Bronchial epithelial cell (primary cell): ENCODE data around the gene WDR1. TPM values are rescaled to one million over a fixed set of nuclear protein-coding genes. Genes with fewer than 3 reads are reported as not detected.

Source experiments
- DNase-seq: peaks from one replicate; pipeline ENCODE4 v3.0.0-alpha.2; 2010; ENCODE audit warnings: low read depth
- FAIRE-seq: peaks from 2 replicates; lab custom pipeline; 2011; peaks lifted over from hg19 to GRCh38; lab: Jason Lieb, UNC
- H3K27me3 ChIP-seq: 2 replicates; pipeline ENCODE4 v1.5.1; 2011; ENCODE audit warnings: low read length; ENCODE audit not compliant: control insufficient read depth, insufficient read depth
- H3K36me3 ChIP-seq: 2 replicates; pipeline ENCODE4 v1.5.1; 2011; ENCODE audit warnings: low read length; ENCODE audit not compliant: control insufficient read depth, insufficient read depth
- H3K4me3 ChIP-seq: 2 replicates; pipeline ENCODE4 v1.5.1; 2011; ENCODE audit warnings: mild to moderate bottlenecking, low read depth, low read length, control low read depth
- total RNA-seq: library from RNA; depleted of rRNA; stranded (reverse); fragments of >200 nt; gene quantifications from 2 replicates; pipeline ENCODE4 v1.2.1, GENCODE V29; 2014
- TF ChIP-seq, protein P1 (sequence below): IDR thresholded peaks from 2 replicates; pipeline ENCODE4 v1.5.1; 2011; ENCODE audit warnings: mild to moderate bottlenecking, moderate library complexity, low read length, control low read depth, inconsistent platforms; ENCODE audit not compliant: insufficient read depth, severe bottlenecking

The WDR1 gene
- total RNA-seq, 1 donor from 2014 or later, result 290 TPM

DNA sequence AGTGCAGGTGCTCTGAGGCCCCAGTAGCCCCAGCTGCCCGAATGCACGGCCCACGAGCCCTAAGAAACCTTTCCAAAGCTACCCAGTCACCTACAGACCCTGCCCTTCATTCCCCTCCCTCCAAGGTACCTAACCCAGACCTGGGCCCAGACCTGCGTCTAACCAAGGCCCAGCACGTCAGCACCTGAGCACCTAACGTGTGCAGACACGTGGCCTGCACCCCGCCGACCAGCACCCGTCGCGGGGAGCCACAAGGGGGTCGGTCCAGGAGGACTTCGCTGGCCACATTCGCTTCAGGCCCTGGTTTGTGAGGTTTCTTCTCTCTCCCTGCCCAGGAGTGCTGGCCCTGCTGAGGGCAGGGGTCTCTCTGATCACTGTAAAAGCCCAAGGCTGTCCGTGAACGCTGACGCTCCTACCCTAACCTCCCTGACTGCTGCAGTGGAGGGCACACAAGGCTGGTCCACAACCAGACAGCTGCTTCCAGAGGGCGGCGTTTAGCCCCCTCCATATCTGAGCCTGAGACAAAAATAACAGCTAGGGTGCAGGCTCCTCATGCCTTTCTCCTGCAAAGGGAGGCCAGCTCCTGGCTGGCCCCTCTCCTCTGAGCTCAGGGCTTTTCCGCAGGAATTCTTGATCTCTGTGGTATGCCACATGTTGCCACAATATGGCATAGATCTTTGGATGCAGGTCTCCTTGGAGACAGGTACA is 31.8 kb downstream of the WDR1 start:
- FAIRE-seq (no peak), DNase-seq (no peak)
- Histone ChIP-seq H3K4me3 (no peak overlapping the region), H3K27me3 (no peaks in the 10 kb centered on the region), H3K36me3 (peaks cover 79% of the 10 kb centered on the region)
- TF ChIP-seq, protein P1, sequence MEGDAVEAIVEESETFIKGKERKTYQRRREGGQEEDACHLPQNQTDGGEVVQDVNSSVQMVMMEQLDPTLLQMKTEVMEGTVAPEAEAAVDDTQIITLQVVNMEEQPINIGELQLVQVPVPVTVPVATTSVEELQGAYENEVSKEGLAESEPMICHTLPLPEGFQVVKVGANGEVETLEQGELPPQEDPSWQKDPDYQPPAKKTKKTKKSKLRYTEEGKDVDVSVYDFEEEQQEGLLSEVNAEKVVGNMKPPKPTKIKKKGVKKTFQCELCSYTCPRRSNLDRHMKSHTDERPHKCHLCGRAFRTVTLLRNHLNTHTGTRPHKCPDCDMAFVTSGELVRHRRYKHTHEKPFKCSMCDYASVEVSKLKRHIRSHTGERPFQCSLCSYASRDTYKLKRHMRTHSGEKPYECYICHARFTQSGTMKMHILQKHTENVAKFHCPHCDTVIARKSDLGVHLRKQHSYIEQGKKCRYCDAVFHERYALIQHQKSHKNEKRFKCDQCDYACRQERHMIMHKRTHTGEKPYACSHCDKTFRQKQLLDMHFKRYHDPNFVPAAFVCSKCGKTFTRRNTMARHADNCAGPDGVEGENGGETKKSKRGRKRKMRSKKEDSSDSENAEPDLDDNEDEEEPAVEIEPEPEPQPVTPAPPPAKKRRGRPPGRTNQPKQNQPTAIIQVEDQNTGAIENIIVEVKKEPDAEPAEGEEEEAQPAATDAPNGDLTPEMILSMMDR, result no peak

DNA sequence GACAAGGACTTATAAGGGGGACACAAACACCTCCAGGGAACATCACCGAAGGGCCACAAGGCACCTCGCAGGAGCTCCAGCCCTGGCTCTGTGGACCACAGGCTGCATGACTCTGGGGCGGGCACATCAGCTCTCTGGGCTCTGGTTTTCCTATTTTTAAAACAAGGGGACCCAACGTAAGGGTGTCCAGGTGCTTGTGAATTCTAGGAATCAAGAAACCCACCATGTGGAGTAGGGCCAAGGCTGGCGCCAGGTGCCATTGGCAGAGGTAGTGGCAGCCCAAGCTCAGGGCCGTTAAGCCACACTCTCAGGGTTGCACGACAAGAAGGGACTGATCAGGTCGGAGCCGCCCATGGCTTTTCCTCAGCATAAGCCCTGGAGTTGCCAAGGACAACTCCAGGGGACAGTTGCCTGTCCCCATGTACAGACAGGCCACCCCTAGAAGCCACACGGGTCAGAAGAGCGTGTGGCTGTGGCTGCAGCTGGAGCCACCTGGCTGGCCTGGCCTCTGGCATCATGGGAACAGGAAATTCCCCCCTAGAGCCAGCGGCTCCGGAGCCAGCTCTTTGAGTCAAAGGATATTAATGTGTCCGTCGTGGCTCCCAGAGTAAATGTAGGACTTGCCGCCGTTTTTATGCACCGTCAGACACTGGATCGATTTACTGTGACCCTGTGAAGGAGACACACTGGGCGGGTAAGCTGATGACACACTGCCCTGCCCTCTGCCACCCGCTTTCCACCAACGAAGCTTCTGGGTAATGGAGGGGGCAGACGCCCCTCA is 32.5 kb downstream of the WDR1 start:
- DNase-seq (no peak), FAIRE-seq (no peak)
- no peak overlapping the region for H3K4me3 ChIP-seq
- TF ChIP-seq, protein P1, result no peak
- no peaks in the 10 kb centered on the region for H3K27me3 ChIP-seq
- H3K36me3 ChIP-seq, result peaks cover 80% of the 10 kb centered on the region

DNA sequence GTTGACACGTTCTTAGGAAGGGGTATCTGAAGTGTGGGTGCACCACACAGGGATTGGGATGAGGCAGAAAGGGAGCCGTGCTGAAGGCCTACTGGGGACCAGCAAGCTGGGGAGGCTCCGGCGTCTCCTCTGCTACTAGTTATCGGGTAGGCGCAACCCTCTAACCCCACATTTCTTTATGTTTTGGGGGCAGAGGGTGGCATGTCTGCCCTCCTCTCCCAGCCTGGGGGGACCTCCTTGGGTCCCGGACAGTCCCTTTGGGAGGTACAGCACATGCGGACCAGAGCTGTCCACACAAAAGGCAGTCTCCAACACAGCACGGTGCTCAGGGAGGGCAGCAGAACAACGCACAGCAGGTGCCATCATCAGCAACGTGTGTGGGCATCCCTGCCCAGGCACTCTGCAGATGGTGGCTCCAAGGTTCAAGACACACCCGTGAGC is 33.2 kb downstream of the WDR1 start:
- TF ChIP-seq, protein P1, result no peak
- Histone ChIP-seq H3K4me3 (no peak overlapping the region), H3K36me3 (peaks cover 79% of the 10 kb centered on the region), H3K27me3 (no peaks in the 10 kb centered on the region)
- FAIRE-seq (no peak), DNase-seq (no peak)

DNA sequence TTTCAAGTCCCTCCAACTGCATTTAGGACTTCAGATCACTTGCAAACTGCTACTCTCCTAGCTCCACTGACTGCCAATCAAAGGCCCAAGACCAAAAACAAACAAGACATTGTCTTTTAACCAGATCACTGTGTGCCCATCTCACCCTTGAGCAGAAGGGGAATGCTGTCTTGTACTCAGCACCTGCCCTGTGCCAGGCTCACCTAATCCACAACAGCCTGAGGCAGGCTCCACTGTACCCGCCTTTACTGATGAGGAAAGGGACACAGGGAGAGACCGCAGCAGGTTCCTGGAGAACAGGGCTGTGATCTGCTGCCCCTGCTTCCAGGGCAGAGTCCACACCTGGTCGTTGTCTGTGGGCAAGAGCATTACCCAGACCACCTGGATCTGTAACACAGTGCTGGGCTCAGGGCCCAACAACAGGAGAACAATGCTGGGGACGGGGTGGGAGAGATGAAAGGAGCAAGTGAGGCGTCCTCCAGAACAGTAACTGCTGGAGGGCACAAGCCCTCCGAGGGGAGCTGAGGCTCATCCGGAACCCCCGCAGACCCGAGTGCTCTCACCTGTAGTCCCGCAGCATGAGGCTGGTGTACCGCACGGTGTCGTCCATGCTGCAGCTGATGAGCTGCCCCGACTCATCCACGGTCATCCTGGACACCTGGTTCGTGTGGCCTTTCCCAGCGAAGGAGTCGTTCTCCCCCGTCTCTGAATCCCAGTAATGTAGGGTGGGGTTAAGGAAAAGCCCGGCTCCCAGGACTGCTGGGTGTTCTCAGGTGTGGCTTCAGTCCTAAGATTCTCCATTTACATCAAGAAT is 33.9 kb downstream of the WDR1 start:
- FAIRE-seq (no peak), DNase-seq (no peak)
- Histone ChIP-seq H3K4me3 (no peak overlapping the region), H3K27me3 (no peaks in the 10 kb centered on the region), H3K36me3 (peaks cover 79% of the 10 kb centered on the region)
- TF ChIP-seq, protein P1, result no peak

DNA sequence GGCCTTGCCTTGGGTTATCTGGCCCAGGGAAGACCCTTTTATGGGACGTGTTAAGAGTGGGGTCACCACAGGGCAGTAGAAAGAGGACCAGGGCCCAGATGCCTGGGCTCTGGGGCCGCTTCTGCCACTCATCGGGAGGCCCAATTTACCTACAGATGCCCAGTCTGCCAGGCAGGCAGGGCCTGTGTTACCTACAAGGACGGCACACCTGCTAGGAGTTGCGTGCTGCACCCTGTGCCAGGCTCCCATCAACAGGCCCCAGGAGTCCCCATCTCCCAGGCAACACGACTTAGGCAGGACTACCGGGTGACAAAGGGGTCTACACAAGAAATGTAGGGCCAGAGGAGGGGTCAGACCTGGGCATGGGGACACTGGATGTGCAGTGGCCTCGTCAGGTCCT is 34.6 kb downstream of the WDR1 start:
- TF ChIP-seq, protein P1, result no peak
- FAIRE-seq (peak; percentile 47), DNase-seq (no peak)
- H3K4me3 ChIP-seq, result no peak overlapping the region
- H3K36me3 ChIP-seq, result peaks cover 80% of the 10 kb centered on the region
- no peaks in the 10 kb centered on the region for H3K27me3 ChIP-seq
